H1 (cell line): ENCODE data around the gene FGF4. TPM values are rescaled to one million over a fixed set of nuclear protein-coding genes. Genes with fewer than 3 reads are reported as not detected.

Experiments
- PHF8 ChIP-seq: fragments of 200-600 bp; sonication (generic); conservative IDR thresholded peaks from 2 replicates; pipeline ENCODE4 v1.7.1; 2012; ENCODE audit warnings: low read depth, mild to moderate bottlenecking, inconsistent platforms, low read length, moderate library complexity
- SP2 ChIP-seq: IDR thresholded peaks from 2 replicates; pipeline ENCODE4 v1.6.1; 2012; ENCODE audit warnings: mild to moderate bottlenecking, low read length, inconsistent platforms
- TCF12 ChIP-seq: IDR thresholded peaks from 2 replicates; pipeline ENCODE4 v1.6.1; 2011; ENCODE audit warnings: low read depth, mild to moderate bottlenecking, low read length
- polyA plus RNA-seq, 7 experiments: library from polyadenylated mRNA; depleted of rRNA in 3 of 7; stranded (reverse) in 5 of 7; unstranded in 2 of 7; fragments of >200 nt in 5 of 7; fragments of 200-250 nt in 2 of 7; gene quantifications; 1 replicate in 5 of 7; 2 replicates in 1 of 7; 4 replicates in 1 of 7; pipeline versions ENCODE4 v1.2.1 to v1.2.3, GENCODE V29; 2011 to 2013; ENCODE audit warnings: missing spikeins in 2 of 7, mixed read lengths in 2 of 7
- total RNA-seq: library from RNA; stranded (reverse); fragmentation: NEBNext Ultra II Directional; extraction: Animal tissue kit (Norgen Biotek cat#: 25700); gene quantifications from 2 replicates; pipeline ENCODE4 v1.2.1, GENCODE V29; 2021

The FGF4 gene
- total and polyA plus RNA-seq, 2 of the 8 experiments (the other 6 are each of a cell fraction or from before 2014, with no cell fraction given), result 0.57 to 2.0 TPM

GRCh38 chr11:69810289-69811118 is 35.4 kb upstream of the FGF4 start (continued):
- no peak for TF ChIP-seq PHF8
- TF ChIP-seq SP2, result no peak
- no peak for TF ChIP-seq TCF12
